NT2/D1 (cell line): ENCODE measurements around the gene AVEN.

Source experiments
- YY1 ChIP-seq: IDR thresholded peaks from 2 replicates; pipeline ENCODE4 v1.6.1; 2011; ENCODE audit not compliant: insufficient read length, insufficient read depth
- ZNF274 ChIP-seq: IDR thresholded peaks from 2 replicates; pipeline ENCODE4 v1.6.1; 2011; ENCODE audit warnings: mild to moderate bottlenecking, low read depth, low read length

- TF ChIP-seq ZNF274: no peak
- no peak for TF ChIP-seq YY1
These were observed 26.5 kb downstream of the AVEN start for GRCh38 chr15:34012461-34013028.
